Brain microvascular endothelial cell (primary cell): ENCODE data around the gene OSER1.

Experiments used
- DNase-seq: peaks from one replicate; pipeline ENCODE4 v3.0.0-alpha.2; 2020
- H3K27ac ChIP-seq: fragments of 250-450 bp; sonication (Bioruptor Pico); 2 replicates; pipeline ENCODE4 v1.5.1; 2020; ENCODE audit warnings: mild to moderate bottlenecking, moderate library complexity
- H3K27me3 ChIP-seq: fragments of 250-450 bp; sonication (Bioruptor Pico); replicated peaks from 2 replicates; pipeline ENCODE4 v1.5.1; 2020; ENCODE audit warnings: mild to moderate bottlenecking
- H3K36me3 ChIP-seq: fragments of 250-450 bp; sonication (Bioruptor Pico); replicated peaks from 2 replicates; pipeline ENCODE4 v1.5.1; 2020; ENCODE audit warnings: mild to moderate bottlenecking
- H3K4me3 ChIP-seq: 2 replicates; pipeline ENCODE4 v1.5.1; 2011; ENCODE audit warnings: low read depth, mild to moderate bottlenecking, control low read depth, low read length, moderate library complexity
- CTCF ChIP-seq: IDR thresholded peaks from 2 replicates; pipeline ENCODE4 v1.5.1; 2011; ENCODE audit warnings: low read depth, mild to moderate bottlenecking, moderate library complexity, low read length, control low read depth, inconsistent platforms; ENCODE audit errors: missing control alignments
- in situ Hi-C: cut with HindIII; loops from 2 replicates; pipeline ENCODE4 v1.10.0; 2017; ENCODE audit warnings: low sequenced_read_pairs, low pct_ligation_motif_present

OSER1 gene

GRCh38 chr20:44185574-44185973 lies 25.0 kb downstream of the OSER1 start:
- H3K4me3 ChIP-seq: no peak overlapping the region
- no peak for DNase-seq
- no peak overlapping the region for H3K27ac ChIP-seq
- no peaks in the 10 kb centered on the region for H3K36me3 ChIP-seq
- no peak for TF ChIP-seq CTCF
- in situ Hi-C loops: no loop called here
- no peaks in the 10 kb centered on the region for H3K27me3 ChIP-seq

GRCh38 chr20:44183282-44183681 lies 27.3 kb downstream of the OSER1 start:
- no peak overlapping the region for H3K4me3 ChIP-seq
- in situ Hi-C loops: no loop called here
- no peaks in the 10 kb centered on the region for H3K36me3 ChIP-seq
- H3K27me3 ChIP-seq: no peaks in the 10 kb centered on the region
- no peak for DNase-seq
- TF ChIP-seq CTCF: no peak
- H3K27ac ChIP-seq: no peak overlapping the region

GRCh38 chr20:44182863-44183262 lies 27.7 kb downstream of the OSER1 start:
- Histone ChIP-seq H3K36me3 (no peaks in the 10 kb centered on the region), H3K4me3 (no peak overlapping the region), H3K27me3 (no peaks in the 10 kb centered on the region), H3K27ac (no peak overlapping the region)
- TF ChIP-seq CTCF: no peak
- in situ Hi-C loops: no loop called here
- DNase-seq: no peak

GRCh38 chr20:44182135-44182765 lies 28.3 kb downstream of the OSER1 start:
- no peak for TF ChIP-seq CTCF
- no peak for DNase-seq
- H3K27me3 ChIP-seq: no peaks in the 10 kb centered on the region
- H3K4me3 ChIP-seq: no peak overlapping the region
- in situ Hi-C loops: no loop called here
- H3K27ac ChIP-seq: no peak overlapping the region
- H3K36me3 ChIP-seq: no peaks in the 10 kb centered on the region

- no peak for DNase-seq
- in situ Hi-C loops: no loop called here
- no peaks in the 10 kb centered on the region for H3K27me3 ChIP-seq
- H3K36me3 ChIP-seq: no peaks in the 10 kb centered on the region
- H3K4me3 ChIP-seq: no peak overlapping the region
- H3K27ac ChIP-seq: no peak overlapping the region
- no peak for TF ChIP-seq CTCF
These were observed 29.0 kb downstream of the OSER1 start for GRCh38 chr20:44181611-44182010.

- no peak for TF ChIP-seq CTCF
- Histone ChIP-seq H3K4me3 (no peak overlapping the region), H3K27me3 (no peaks in the 10 kb centered on the region), H3K27ac (no peak overlapping the region), H3K36me3 (no peaks in the 10 kb centered on the region)
- DNase-seq: no peak
- in situ Hi-C loops: no loop called here
These were observed 29.8 kb downstream of the OSER1 start for GRCh38 chr20:44180814-44181213.
